HEK293 (cell line): ENCODE results near the gene WDR19.

Source experiments
- CTCF ChIP-seq: fragments of 450-650 bp; formaldehyde crosslinking; IDR thresholded peaks from 2 replicates; pipeline ENCODE4 v1.5.1; 2016; ENCODE audit warnings: missing biosample characterization, missing genetic modification characterization
- KLF1 ChIP-seq: fragments of 450-650 bp; formaldehyde crosslinking; IDR thresholded peaks from 2 replicates; pipeline ENCODE4 v1.5.1; 2016; ENCODE audit warnings: missing biosample characterization, missing genetic modification characterization
- YY1 ChIP-seq: fragments of 450-650 bp; formaldehyde crosslinking; IDR thresholded peaks from 2 replicates; pipeline ENCODE4 v1.5.1; 2018; ENCODE audit warnings: missing biosample characterization, missing genetic modification characterization
- ZBTB1 ChIP-seq: fragments of 450-650 bp; formaldehyde crosslinking; IDR thresholded peaks from 2 replicates; pipeline ENCODE4 v1.5.1; 2016; ENCODE audit warnings: missing biosample characterization, missing genetic modification characterization
- ZNF121 ChIP-seq: fragments of 450-650 bp; formaldehyde crosslinking; IDR thresholded peaks from 2 replicates; pipeline ENCODE4 v1.5.1; 2016; ENCODE audit warnings: missing biosample characterization, missing genetic modification characterization
- ZNF24 ChIP-seq: fragments of 450-650 bp; formaldehyde crosslinking; IDR thresholded peaks from 2 replicates; pipeline ENCODE4 v1.5.1; 2016; ENCODE audit warnings: missing biosample characterization, missing genetic modification characterization
- ZNF274 ChIP-seq, 2 experiments: fragments of 200-500 bp in 1 of 2; fragments of 450-650 bp in 1 of 2; sonication (Bioruptor generic) in 1 of 2; formaldehyde crosslinking in 1 of 2; IDR thresholded peaks; 2 replicates each; pipeline versions ENCODE4 v1.5.1 to v1.6.1; 2014 to 2016; ENCODE audit warnings: borderline replicate concordance in 1 of 2, inconsistent platforms in 1 of 2, low read length in 1 of 2, missing biosample characterization in 1 of 2, missing genetic modification characterization in 1 of 2
- TF ChIP-seq, protein P1 (sequence below): fragments of 450-650 bp; formaldehyde crosslinking; IDR thresholded peaks from 2 replicates; pipeline ENCODE4 v1.5.1; 2016; ENCODE audit warnings: missing biosample characterization, missing genetic modification characterization, borderline replicate concordance

- TF ChIP-seq YY1, result no peak
- no peak for TF ChIP-seq CTCF
- no peak for TF ChIP-seq ZNF121 (tag by site-specific recombination)
- TF ChIP-seq ZNF274 (IDR thresholded peaks at IDR 0.05; ENCODE audit: low read length), result no peak
- no peak for TF ChIP-seq ZNF274 (tag by site-specific recombination; IDR thresholded peaks at IDR 0.05; ENCODE audit: borderline replicate concordance)
- TF ChIP-seq KLF1 (tag by site-specific recombination), result no peak
- TF ChIP-seq ZBTB1 (tag by site-specific recombination), result no peak
- TF ChIP-seq ZNF24 (tag by site-specific recombination), result no peak
- TF ChIP-seq, protein P1, sequence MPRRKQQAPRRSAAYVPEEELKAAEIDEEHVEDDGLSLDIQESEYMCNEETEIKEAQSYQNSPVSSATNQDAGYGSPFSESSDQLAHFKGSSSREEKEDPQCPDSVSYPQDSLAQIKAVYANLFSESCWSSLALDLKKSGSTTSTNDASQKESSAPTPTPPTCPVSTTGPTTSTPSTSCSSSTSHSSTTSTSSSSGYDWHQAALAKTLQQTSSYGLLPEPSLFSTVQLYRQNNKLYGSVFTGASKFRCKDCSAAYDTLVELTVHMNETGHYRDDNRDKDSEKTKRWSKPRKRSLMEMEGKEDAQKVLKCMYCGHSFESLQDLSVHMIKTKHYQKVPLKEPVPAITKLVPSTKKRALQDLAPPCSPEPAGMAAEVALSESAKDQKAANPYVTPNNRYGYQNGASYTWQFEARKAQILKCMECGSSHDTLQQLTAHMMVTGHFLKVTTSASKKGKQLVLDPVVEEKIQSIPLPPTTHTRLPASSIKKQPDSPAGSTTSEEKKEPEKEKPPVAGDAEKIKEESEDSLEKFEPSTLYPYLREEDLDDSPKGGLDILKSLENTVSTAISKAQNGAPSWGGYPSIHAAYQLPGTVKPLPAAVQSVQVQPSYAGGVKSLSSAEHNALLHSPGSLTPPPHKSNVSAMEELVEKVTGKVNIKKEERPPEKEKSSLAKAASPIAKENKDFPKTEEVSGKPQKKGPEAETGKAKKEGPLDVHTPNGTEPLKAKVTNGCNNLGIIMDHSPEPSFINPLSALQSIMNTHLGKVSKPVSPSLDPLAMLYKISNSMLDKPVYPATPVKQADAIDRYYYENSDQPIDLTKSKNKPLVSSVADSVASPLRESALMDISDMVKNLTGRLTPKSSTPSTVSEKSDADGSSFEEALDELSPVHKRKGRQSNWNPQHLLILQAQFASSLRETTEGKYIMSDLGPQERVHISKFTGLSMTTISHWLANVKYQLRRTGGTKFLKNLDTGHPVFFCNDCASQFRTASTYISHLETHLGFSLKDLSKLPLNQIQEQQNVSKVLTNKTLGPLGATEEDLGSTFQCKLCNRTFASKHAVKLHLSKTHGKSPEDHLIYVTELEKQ (tag by site-specific recombination), result no peak
Measured at GRCh38 chr4:39179681-39180080, 2.6 kb upstream of the WDR19 start.
